Left hindlimb (tissue), 1 donor: ENCODE results near the gene MED20.

Experiments used
- DNase-seq: peaks from one replicate; pipeline ENCODE4 v3.0.0-alpha.2; 2018

The MED20 gene

GRCh38 chr6:41940759-41941279 lies 19.9 kb upstream of the MED20 start:
- peak; percentile 60 for DNase-seq

- peak; percentile 51 for DNase-seq
Measured at GRCh38 chr6:41939848-41940758, 19.2 kb upstream of the MED20 start.

- DNase-seq, result peak; percentile 84
Measured at GRCh38 chr6:41939176-41939847, 18.4 kb upstream of the MED20 start.

GRCh38 chr6:41938590-41939175 lies 17.7 kb upstream of the MED20 start:
- DNase-seq, result no peak

GRCh38 chr6:41937861-41938574 lies 17.1 kb upstream of the MED20 start:
- peak; percentile 54 for DNase-seq

GRCh38 chr6:41937472-41937860 lies 16.5 kb upstream of the MED20 start:
- DNase-seq, result no peak

GRCh38 chr6:41936073-41936837 lies 15.3 kb upstream of the MED20 start:
- peak; percentile 60 for DNase-seq

GRCh38 chr6:41935685-41936072 lies 14.7 kb upstream of the MED20 start:
- no peak for DNase-seq

GRCh38 chr6:41935193-41935574 lies 14.2 kb upstream of the MED20 start:
- DNase-seq, result no peak

GRCh38 chr6:41934278-41935192 lies 13.6 kb upstream of the MED20 start:
- DNase-seq, result no peak

- DNase-seq, result no peak
Measured at GRCh38 chr6:41932378-41932777, 11.4 kb upstream of the MED20 start.

- no peak for DNase-seq
Measured at GRCh38 chr6:41931792-41932191, 10.9 kb upstream of the MED20 start.

- DNase-seq, result no peak
Measured at GRCh38 chr6:41929924-41930323, 9.0 kb upstream of the MED20 start.

GRCh38 chr6:41927253-41927652 lies 6.3 kb upstream of the MED20 start:
- no peak for DNase-seq

- no peak for DNase-seq
Measured at GRCh38 chr6:41922154-41922553, 1.2 kb upstream of the MED20 start.

- no peak for DNase-seq
Measured at GRCh38 chr6:41921712-41921998, 716 bp upstream of the MED20 start.

- no peak for DNase-seq
Measured at GRCh38 chr6:41917528-41917927, 3.4 kb downstream of the MED20 start.

GRCh38 chr6:41914869-41915530 lies 5.9 kb downstream of the MED20 start:
- DNase-seq, result no peak

- DNase-seq, result no peak
Measured at GRCh38 chr6:41914343-41914742, 6.6 kb downstream of the MED20 start.

- no peak for DNase-seq
Measured at GRCh38 chr6:41909727-41910126, 11.2 kb downstream of the MED20 start.
